GM21423 (cell line): ENCODE results near the gene PRDM13.

ENCODE experiments used
- ATAC-seq: cut with Tn5 transposase; IDR thresholded peaks from one replicate; pipeline ENCODE4 v1.9.1; 2021; ENCODE audit warnings: mild to moderate bottlenecking, moderate library complexity; ENCODE audit not compliant: unreplicated experiment

Gene PRDM13

GRCh38 chr6:99603421-99604165 lies 3.0 kb upstream of the PRDM13 start:
- ATAC-seq: peak; percentile 49

DNA sequence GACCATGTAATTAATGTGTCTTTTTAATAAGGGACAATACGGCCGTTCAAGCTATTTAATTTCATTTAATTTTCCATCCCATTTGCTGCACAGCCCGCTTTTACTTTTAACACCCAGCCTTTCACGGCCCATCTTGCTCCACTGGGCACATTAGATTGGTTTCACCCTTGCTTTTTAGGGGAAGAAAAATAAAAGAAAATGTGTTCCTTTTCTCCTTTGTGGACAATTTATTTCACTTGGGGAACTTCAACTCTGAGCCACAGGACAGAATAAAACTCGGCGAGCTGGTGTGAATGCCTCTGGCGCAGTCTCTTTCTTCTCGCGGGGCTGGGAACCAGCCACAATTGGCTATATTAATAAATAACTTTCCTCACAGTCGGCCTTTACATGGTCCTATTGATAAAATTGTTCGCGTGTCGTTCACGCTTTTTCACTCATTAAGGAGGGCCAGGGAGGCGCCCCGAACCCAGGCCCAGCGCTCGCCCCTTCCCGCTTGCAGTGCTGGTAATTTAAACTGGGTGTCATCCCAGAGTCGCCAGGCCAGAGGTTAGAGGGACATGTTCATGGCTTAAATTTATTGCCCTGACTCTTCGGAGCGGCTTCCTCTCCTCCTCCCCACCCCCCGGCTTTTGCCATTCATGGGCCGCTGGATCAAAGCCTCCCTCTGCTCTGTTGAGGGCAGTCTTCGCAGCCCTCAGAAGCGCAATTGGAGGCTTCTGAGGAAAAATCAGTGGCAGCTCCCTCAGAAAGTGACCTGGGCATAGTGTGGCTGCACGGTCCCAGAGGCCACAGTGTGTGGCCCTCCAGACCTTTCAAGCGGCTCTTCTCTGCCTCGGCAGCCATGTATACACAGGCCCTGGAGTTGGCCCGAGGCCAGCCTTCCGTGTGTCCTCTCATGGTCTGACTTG lies 2.2 kb upstream of the PRDM13 start:
- ATAC-seq: no peak

GRCh38 chr6:99605074-99605734 lies 1.4 kb upstream of the PRDM13 start:
- no peak for ATAC-seq

DNA sequence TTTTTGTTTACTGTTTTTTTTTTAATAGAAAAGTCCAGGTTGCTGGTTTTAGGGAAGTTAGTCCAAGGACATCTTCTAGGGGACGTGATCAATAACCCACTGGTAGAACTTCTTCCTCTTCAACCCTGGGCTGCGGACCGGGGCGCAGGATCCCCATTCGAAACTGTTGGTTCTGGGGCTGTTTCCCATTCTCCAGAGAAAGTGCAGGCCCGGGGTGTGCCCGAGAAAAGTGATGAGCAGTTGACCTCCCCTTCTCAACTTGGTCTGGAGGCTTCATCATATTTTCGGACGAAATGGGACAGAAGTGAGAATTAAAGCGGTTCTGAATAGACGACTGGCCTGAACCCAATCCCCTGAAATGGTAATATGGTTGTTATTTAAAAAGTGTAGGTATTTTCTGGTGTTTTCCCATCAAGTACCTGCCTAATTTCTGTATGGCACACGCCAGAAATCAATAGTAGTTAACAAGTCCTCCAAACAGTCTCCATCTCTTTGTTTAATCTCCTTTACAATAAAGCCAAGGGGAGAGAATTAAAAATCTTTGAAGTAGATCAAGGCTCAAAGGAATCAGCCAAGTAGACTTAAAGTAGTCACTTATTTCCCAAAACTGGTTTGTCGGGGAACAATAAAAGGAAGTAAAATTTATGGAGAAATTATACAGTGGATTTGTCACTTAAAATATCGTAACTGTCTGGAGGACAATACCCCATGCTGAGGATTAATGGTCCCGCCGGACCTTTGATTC lies 550 bp upstream of the PRDM13 start:
- ATAC-seq: no peak

- ATAC-seq: no peak
These were observed 893 bp downstream of the PRDM13 start for GRCh38 chr6:99607416-99608036.

GRCh38 chr6:99608059-99608885 lies 1.6 kb downstream of the PRDM13 start:
- no peak for ATAC-seq

- ATAC-seq: no peak
These were observed 2.4 kb downstream of the PRDM13 start for GRCh38 chr6:99608886-99609482.

DNA sequence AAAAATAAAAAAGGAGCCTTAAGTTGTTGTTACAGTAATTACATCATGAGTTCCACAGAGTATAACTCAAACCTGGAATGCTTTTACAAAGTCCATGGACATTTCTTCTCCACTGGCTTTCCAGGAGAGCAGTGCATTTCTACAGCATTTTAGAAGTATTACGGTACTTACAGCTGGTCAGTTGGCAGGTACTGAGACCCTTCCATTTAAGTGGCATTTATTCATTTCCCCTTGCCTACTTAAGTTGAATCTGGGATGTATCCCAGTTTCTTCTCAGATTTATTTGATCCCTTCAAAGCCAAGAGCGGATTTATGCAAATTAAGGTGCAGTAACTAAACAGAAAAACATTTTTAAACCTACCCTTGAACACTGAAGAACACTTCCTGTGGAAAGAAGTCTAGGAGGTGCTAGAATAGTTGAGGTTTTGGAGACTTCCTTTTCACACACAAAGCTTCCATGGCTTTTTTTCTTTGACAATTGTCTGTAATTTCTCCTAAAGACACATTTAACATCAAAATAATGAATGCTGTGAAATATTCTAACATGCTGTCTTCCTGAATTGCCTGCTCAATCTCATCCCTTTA lies 3.4 kb downstream of the PRDM13 start:
- ATAC-seq: no peak

- peak; percentile 51 for ATAC-seq
These were observed 4.5 kb downstream of the PRDM13 start for GRCh38 chr6:99611148-99611547.

GRCh38 chr6:99612551-99613408 lies 6.1 kb downstream of the PRDM13 start:
- ATAC-seq: peak; percentile 9

- ATAC-seq: peak; percentile 64
These were observed 6.7 kb downstream of the PRDM13 start for GRCh38 chr6:99613409-99613704.

DNA sequence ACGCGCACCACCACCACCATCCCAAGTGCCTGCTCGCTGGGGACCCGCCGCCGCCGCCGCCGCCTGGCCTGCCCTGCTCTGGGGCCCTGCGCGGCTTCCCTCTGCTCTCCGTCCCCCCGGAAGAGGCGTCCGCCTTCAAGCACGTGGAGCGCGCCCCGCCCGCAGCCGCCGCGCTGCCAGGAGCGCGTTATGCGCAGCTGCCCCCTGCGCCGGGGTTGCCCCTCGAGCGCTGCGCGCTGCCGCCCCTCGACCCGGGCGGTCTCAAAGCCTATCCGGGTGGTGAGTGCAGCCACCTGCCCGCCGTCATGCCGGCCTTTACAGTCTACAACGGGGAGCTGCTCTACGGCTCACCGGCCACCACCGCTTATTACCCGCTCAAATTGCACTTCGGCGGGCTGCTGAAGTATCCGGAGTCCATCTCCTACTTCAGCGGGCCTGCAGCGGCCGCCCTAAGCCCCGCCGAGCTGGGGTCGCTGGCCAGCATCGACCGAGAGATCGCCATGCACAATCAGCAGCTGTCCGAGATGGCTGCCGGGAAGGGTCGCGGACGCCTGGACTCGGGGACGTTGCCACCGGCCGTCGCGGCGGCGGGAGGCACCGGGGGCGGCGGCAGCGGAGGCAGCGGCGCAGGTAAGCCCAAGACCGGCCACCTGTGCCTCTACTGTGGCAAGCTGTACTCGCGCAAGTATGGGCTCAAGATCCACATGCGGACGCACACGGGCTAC lies 7.2 kb downstream of the PRDM13 start:
- ATAC-seq: peak; percentile 58

GRCh38 chr6:99614430-99615186 lies 8.0 kb downstream of the PRDM13 start:
- no peak for ATAC-seq

DNA sequence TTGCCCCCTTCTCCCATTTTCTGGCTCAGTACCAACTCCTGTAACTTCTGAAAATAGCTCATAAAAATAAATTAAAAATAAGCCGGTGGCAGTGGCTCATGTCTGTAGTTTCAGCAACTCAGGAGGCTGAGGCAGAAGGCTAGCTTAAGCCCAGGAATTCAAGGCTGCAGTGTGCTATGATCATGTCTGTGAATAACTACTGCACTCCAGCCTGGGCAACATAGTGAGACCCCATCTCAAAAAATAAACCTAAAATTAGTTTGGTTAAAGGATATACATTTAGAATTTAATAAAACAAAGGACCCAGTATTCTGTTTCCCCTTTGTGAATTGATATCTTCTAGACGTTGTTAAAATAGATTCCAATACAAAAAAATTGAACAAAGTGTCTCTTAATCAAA lies 10.5 kb downstream of the PRDM13 start:
- ATAC-seq: no peak

GRCh38 chr6:99618649-99619408 lies 12.2 kb downstream of the PRDM13 start:
- no peak for ATAC-seq

- ATAC-seq: no peak
These were observed 12.8 kb downstream of the PRDM13 start for GRCh38 chr6:99619409-99619762.
